Left lung (tissue), 10 donors: ENCODE data around the gene ZNF177. TPM values are rescaled to one million over a fixed set of nuclear protein-coding genes. Genes with fewer than 3 reads are reported as not detected.

ENCODE experiments used
- ATAC-seq: fragments of 200-7000 bp; cut with Tn5 transposase; one replicate; pipeline ENCODE4 v1.9.1; 2020; ENCODE audit warnings: moderate library complexity
- DNase-seq, 4 donors: peaks; one replicate each; pipeline ENCODE4 v3.0.0-alpha.2; 2013 to 2020
- H3K27ac ChIP-seq, 2 donors: fragments of 200-600 bp; sonication (generic) in 1 of 2; one replicate each; pipeline versions ENCODE4 v1.5.0 to v1.8.0; 2020 to 2021
- H3K27me3 ChIP-seq, 2 donors: fragments of 200-600 bp; sonication (generic) in 1 of 2; one replicate each; pipeline versions ENCODE4 v1.5.0 to v1.8.0; 2020 to 2021
- H3K36me3 ChIP-seq, 2 donors: fragments of 200-600 bp; sonication (generic) in 1 of 2; one replicate each; pipeline versions ENCODE4 v1.5.0 to v1.8.0; 2020 to 2021
- H3K4me1 ChIP-seq, 2 donors: fragments of 200-600 bp; one replicate each; pipeline ENCODE4 v1.8.0; 2021
- H3K4me3 ChIP-seq, 2 donors: fragments of 200-600 bp; sonication (generic) in 1 of 2; one replicate each; pipeline versions ENCODE4 v1.5.0 to v1.8.0; 2020 to 2021; ENCODE audit warnings: mild to moderate bottlenecking in 1 of 2
- H3K9me3 ChIP-seq, 2 donors: fragments of 200-600 bp; sonication (generic) in 1 of 2; one replicate each; pipeline versions ENCODE4 v1.5.0 to v1.8.0; 2020 to 2021
- CTCF ChIP-seq, 2 donors: fragments of 200-600 bp; sonication (generic) in 1 of 2; IDR thresholded peaks; one replicate each; pipeline versions ENCODE4 v1.5.0 to v1.8.0; 2021; ENCODE audit warnings: antibody characterized with exemption in 2 of 2
- intact Hi-C, 2 donors: fragments of 100-400 bp; cut with DNase I; formaldehyde crosslinking; loops; one replicate each; pipeline versions ENCODE4 v1.11.2 to v1.14.2; 2022
- polyA plus RNA-seq, 6 donors: library from polyadenylated mRNA; unstranded; fragments of 120-200 nt; gene quantifications; one replicate each; pipeline ENCODE4 v1.2.1, GENCODE V29; 2013; ENCODE audit not compliant: insufficient read length in 6 of 6
- total RNA-seq, 2 donors: library from RNA; stranded (reverse); fragmentation: NEBNext Ultra II Directional; extraction: Animal tissue kit (Norgen Biotek cat#: 25700); gene quantifications; one replicate each; pipeline ENCODE4 v1.2.1, GENCODE V29; 2021
- donor health status: DM: no; HTN: yes; CAD: no.
- donor health status: DM: no; HTN: no; CAD: no.

The ZNF177 gene
- total and polyA plus RNA-seq, 8 donors: 1.6 to 15.5 (median 13.2) TPM

- intact Hi-C loops: no loop called here
- Histone ChIP-seq H3K4me1 (no peaks in the 10 kb centered on the region), H3K9me3 (peaks cover 0 to 31% of the 10 kb centered on the region in 2 donors), H3K27me3 (no peaks in the 10 kb centered on the region), H3K4me3 (no peak overlapping the region), H3K27ac (no peak overlapping the region), H3K36me3 (peaks cover 3 to 99% of the 10 kb centered on the region in 2 donors)
- no peak for TF ChIP-seq CTCF (IDR thresholded peaks at IDR 0.05)
- DNase-seq (no peak), ATAC-seq (no peak)
These were observed 65.1 kb downstream of the ZNF177 start for GRCh38 chr19:9427941-9428340.

GRCh38 chr19:9430444-9430843, 67.6 kb downstream of the ZNF177 start:
- no peaks in the 10 kb centered on the region for H3K27me3 ChIP-seq

DNA sequence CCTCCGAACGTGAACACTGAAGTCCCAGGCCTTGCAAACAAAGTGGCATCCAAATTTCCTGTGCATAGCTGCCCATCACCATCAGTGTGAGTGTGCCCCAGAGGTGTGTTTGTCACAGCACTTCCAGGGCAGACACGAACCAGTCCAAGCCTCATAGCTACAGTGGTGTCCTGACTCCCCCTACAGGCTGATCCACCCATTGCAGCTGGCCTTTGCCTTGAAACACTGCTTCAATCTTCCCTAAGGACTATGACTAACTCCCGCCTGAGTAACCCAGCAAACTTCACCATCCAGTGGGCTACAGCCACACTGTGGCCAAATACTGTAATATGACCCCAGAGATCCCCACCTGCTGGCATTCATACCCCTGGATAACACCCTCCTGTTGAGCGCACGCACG, 68.7 kb downstream of the ZNF177 start:
- DNase-seq (no peak), ATAC-seq (no peak)
- Histone ChIP-seq H3K36me3 (peaks cover 3 to 68% of the 10 kb centered on the region in 2 donors), H3K9me3 (peaks cover 0 to 5% of the 10 kb centered on the region in 2 donors), H3K4me1 (peaks cover 0 to 24% of the 10 kb centered on the region in 2 donors), H3K27me3 (no peaks in the 10 kb centered on the region), H3K27ac (no peak overlapping the region), H3K4me3 (no peak overlapping the region)
- peak; percentile 15 to 59 for TF ChIP-seq CTCF (IDR thresholded peaks at IDR 0.05)
- intact Hi-C loops: no loop called here

More at GRCh38 chr19:9430444-9430843, 67.6 kb downstream of the ZNF177 start:
- Histone ChIP-seq H3K4me3 (no peak overlapping the region), H3K9me3 (peaks cover 0 to 13% of the 10 kb centered on the region in 2 donors), H3K4me1 (peaks cover 0 to 14% of the 10 kb centered on the region in 2 donors), H3K27ac (no peak overlapping the region), H3K36me3 (peaks cover 3 to 78% of the 10 kb centered on the region in 2 donors)
- no peak for TF ChIP-seq CTCF (IDR thresholded peaks at IDR 0.05)
- ATAC-seq (no peak), DNase-seq (no peak)
- intact Hi-C loops: no loop called here

Other genes starting within 250 kb of the ZNF177 start
- not detected for gene OR7G1, start 247.2 kb upstream of the ZNF177 start, total RNA-seq
- not detected for gene OR7G1, start 247.2 kb upstream of the ZNF177 start, polyA plus RNA-seq
- gene OR7G3, start 236.1 kb upstream of the ZNF177 start, total RNA-seq: not detected
- gene OR7G3, start 236.1 kb upstream of the ZNF177 start, polyA plus RNA-seq: not detected
- gene ZNF317, start 222.6 kb upstream of the ZNF177 start, total RNA-seq: 10 to 100 TPM; 25.1 to 32.4 TPM
- 10 to 100 TPM; 28.5 to 33.8 (median 33.0) TPM for gene ZNF317, start 222.6 kb upstream of the ZNF177 start, polyA plus RNA-seq
- under 1 TPM in 1 of 2 donors, not detected in 1; 0.10 TPM for gene OR7D2, start 184.0 kb upstream of the ZNF177 start, total RNA-seq
- gene OR7D2, start 184.0 kb upstream of the ZNF177 start, polyA plus RNA-seq: 1 to 10 TPM in 1 of 6 donors, under 1 TPM in 5; 0.10 to 2.0 (median 0.15) TPM
- gene OR7D4, start 143.4 kb upstream of the ZNF177 start, total RNA-seq: not detected
- under 1 TPM; 0.03 to 0.10 (median 0.06) TPM for gene OR7D4, start 143.4 kb upstream of the ZNF177 start, polyA plus RNA-seq
- gene OR7E24, start 112.1 kb upstream of the ZNF177 start, total RNA-seq: not detected
- not detected for gene OR7E24, start 112.1 kb upstream of the ZNF177 start, polyA plus RNA-seq
- 1 to 10 TPM; 6.2 to 6.8 TPM for gene ZNF699, start 53.2 kb upstream of the ZNF177 start, total RNA-seq
- 1 to 10 TPM; 6.9 to 9.5 (median 8.1) TPM for gene ZNF699, start 53.2 kb upstream of the ZNF177 start, polyA plus RNA-seq
- 10 to 100 TPM; 14.2 to 15.1 TPM for gene ZNF559, start 38.8 kb upstream of the ZNF177 start, total RNA-seq
- gene ZNF559, start 38.8 kb upstream of the ZNF177 start, polyA plus RNA-seq: 10 to 100 TPM; 70.0 to 78.5 (median 74.0) TPM
- 10 to 100 TPM; 15.4 to 16.2 TPM for gene ZNF266, start 72.6 kb downstream of the ZNF177 start, total RNA-seq
- gene ZNF266, start 72.6 kb downstream of the ZNF177 start, polyA plus RNA-seq: 10 to 100 TPM; 31.1 to 97.1 (median 55.1) TPM
- gene ZNF560, start 135.6 kb downstream of the ZNF177 start, total RNA-seq: under 1 TPM; 0.13 to 0.15 TPM
- gene ZNF560, start 135.6 kb downstream of the ZNF177 start, polyA plus RNA-seq: under 1 TPM; 0.14 to 0.59 (median 0.25) TPM
- gene ZNF426, start 175.6 kb downstream of the ZNF177 start, total RNA-seq: 10 to 100 TPM; 16.1 to 18.3 TPM
- 10 to 100 TPM; 20.2 to 27.1 (median 22.7) TPM for gene ZNF426, start 175.6 kb downstream of the ZNF177 start, polyA plus RNA-seq
- gene ZNF121, start 221.5 kb downstream of the ZNF177 start, total RNA-seq: 10 to 100 TPM; 24.4 to 34.1 TPM
- gene ZNF121, start 221.5 kb downstream of the ZNF177 start, polyA plus RNA-seq: 10 to 100 TPM; 22.4 to 37.3 (median 27.7) TPM